ENCODE results near the gene NBEA.
"Not testable (repeated sequence)": the region's sequence is repeated elsewhere in the genome, so short reads cannot be mapped to it uniquely, and the experiment has no call there.

Gene NBEA

DNA sequence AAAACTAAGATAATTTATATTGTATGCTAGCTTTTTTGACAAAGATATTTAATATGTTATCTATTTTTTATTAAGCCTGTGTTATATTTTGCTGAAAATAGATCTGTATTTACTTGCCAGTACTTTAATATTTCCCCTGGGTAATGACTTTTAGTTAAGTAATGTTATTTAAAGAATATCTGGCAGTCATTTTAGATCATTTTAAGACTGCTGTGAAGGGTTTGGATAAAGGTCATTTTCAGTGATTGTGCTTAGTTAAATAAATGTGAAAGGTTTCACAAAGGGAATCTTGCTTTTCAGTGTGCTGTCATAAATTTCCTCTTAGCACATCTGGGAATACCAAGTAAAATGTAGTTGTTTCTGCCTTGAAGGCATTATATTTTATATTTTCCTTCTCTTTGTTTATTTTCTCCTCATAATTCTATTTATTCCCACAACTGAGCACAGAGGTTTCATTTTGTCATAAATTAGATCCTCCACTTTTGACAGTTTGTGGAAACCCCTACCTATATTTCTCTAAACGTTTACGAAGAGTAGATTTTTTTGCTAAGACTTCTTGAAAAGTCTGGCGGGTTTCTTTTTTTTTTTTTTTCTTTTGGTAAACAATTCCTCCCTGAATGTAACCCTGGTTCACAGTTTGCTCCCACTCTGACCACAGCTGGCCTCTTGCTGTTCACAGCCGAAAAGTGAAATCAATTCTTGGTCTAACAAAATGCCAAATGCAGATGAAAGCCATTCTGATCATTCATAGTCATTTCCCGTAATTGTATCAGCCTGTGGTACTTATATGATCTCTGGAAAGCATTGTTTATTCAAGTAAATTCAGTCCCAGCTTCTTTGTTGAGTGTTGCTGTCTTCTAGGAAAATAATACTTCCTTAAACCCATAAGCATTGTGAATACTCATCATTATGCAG, 446.6 kb downstream of the NBEA start:
- Mint-ChIP-seq H3K4me3 (no peak overlapping the region), H3K27ac (no peak overlapping the region), H3K36me3 (no peaks in the 10 kb centered on the region), H3K4me1 (no peaks in the 10 kb centered on the region), H3K9me3 (no peaks in the 10 kb centered on the region), H3K27me3 (no peaks in the 10 kb centered on the region)

DNA sequence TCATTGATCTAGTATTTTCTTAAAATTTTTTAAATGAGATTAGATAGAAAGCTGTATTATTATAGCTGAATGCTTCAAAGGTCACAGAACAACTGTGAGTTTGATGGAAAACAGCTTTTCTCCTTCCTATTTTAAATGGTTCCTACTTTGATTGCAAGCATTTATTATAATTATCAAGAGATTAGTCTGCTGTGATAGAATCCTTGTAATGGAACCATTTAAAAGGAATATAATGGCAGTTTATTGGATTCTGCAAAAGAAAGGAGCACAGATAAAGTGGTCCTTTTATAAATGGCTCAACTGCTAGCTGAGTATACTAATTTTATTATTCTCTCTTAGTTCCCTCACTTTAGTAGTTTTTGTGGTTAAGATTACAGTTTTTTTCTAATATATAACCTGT, 447.5 kb downstream of the NBEA start:
- no peaks in the 10 kb centered on the region for H3K36me3 Mint-ChIP-seq
- no peaks in the 10 kb centered on the region for H3K27me3 Mint-ChIP-seq
- no peaks in the 10 kb centered on the region for H3K9me3 Mint-ChIP-seq
- no peak overlapping the region for H3K27ac Mint-ChIP-seq
- no peak overlapping the region for H3K4me3 Mint-ChIP-seq
- H3K4me1 Mint-ChIP-seq, result no peaks in the 10 kb centered on the region

DNA sequence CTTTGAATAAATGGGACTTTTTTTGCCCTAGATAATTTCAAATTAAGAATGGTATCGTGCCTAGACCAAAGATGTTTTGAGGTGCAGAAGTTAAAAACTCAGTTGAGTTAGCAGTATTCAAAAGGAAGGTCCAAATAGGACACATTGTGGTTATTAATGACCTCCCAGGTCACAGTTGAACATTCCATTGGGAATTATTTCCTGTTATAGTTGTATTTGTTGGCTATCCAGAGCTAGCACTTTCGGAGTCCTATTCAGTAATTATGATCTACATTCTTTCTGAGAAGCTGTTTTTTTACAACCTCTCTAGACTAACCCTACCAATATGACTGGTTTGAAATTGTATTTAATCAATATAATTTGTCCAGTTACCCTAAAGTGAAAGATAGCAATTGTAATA, 450.7 kb downstream of the NBEA start:
- H3K4me1 Mint-ChIP-seq, result no peaks in the 10 kb centered on the region
- H3K27me3 Mint-ChIP-seq, result no peaks in the 10 kb centered on the region
- no peak overlapping the region for H3K27ac Mint-ChIP-seq
- no peak overlapping the region for H3K4me3 Mint-ChIP-seq
- H3K9me3 Mint-ChIP-seq, result no peaks in the 10 kb centered on the region
- no peaks in the 10 kb centered on the region for H3K36me3 Mint-ChIP-seq

DNA sequence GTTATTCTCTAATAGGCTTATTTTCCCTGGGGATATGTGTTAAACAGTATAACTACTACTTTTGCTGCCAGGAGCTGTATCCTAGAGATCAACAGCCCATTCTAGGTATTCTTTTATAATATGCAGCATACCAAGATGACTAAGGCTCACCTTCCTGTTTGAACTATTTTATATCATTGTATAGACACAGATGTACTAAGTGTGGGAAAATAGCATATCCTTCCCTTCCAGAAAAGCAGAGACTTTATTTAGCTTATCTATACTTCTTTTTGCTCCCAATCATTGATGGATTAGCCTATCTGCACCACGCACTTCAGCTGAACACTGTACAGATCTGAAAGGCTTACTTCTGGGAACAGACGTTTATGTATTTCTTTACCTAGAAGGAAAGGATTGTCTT, 451.8 kb downstream of the NBEA start:
- Mint-ChIP-seq H3K27me3 (no peaks in the 10 kb centered on the region), H3K27ac (no peak overlapping the region), H3K4me3 (no peak overlapping the region), H3K36me3 (no peaks in the 10 kb centered on the region), H3K4me1 (no peaks in the 10 kb centered on the region), H3K9me3 (no peaks in the 10 kb centered on the region)

DNA sequence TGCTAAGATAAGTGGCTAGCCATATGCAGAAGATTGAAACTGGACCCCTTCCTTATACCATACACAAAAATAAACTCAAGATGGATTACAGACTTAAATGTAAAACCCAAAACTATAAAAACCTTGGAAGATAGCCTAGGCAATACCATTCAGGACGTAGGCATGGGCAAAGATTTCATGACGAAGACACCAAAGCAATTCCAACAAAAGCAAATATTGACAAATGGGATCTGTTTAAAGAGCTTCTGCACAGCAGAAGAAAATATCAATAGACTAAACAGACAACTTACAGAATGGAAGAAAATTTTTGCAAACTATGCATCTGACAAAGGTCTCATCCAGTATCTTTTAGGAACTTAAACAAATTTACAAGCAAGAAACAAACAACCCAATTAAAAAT, 466.2 kb downstream of the NBEA start:
- H3K4me3 Mint-ChIP-seq, H3K27me3 Mint-ChIP-seq, H3K4me1 Mint-ChIP-seq, H3K36me3 Mint-ChIP-seq, H3K27ac Mint-ChIP-seq, H3K9me3 Mint-ChIP-seq: not testable (repeated sequence)

DNA sequence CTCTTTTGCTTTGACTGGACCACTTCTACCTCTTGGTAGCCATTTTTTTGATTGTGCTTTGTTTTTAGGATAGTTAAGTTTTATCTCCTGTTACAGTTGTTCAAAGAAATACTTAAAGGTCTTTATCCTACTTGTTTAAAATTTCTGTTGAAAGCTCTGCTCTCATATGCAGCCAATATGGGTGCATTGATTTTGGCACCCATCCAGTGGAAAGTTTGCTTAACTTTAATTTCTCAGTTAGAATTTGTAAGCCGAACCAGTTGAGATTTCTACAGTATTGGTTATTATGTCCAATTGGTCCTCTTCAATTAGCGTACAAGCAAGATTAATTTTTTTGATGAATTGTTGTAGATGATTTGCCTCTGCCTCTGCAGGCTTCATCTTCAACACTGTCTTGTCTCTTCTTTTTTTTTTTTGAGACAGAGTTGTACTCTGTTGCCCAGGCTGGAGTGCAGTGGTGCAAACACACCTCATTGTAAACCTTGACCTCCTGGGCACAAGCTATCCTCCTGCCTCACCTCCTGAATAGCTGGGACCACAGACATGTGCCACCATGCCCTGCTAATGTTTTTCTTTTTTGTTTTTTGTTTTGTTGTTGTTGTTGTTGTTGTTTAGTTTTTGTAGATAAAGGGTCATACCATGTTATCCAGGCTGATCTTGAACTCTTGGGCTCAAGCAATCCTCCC, 469.1 kb downstream of the NBEA start:
- no peaks in the 10 kb centered on the region for H3K27me3 Mint-ChIP-seq
- H3K4me3 Mint-ChIP-seq, result no peak overlapping the region
- H3K36me3 Mint-ChIP-seq, result no peaks in the 10 kb centered on the region
- no peaks in the 10 kb centered on the region for H3K4me1 Mint-ChIP-seq
- no peak overlapping the region for H3K27ac Mint-ChIP-seq
- H3K9me3 Mint-ChIP-seq, result no peaks in the 10 kb centered on the region

DNA sequence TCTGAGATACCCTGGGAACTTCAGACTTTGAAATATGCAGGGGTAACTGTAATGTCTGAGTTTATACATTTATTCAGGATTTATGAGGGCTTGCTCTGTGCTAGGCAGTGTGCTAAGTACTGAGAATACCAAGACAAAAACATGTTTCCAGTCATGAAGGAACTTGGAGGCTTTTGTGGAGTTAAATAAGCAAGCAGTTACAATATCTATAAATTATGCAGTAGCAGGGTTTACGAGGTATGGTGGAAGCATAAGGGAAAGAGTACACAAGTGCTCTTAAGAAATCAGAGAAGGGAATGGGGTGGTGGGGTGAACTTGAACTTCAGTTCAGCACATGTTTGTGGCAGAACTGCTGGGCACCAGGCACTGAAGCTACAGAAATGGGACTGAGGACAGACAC, 506.4 kb downstream of the NBEA start:
- Mint-ChIP-seq H3K36me3 (no peaks in the 10 kb centered on the region), H3K4me3 (no peak overlapping the region), H3K27ac (no peak overlapping the region), H3K27me3 (no peaks in the 10 kb centered on the region), H3K9me3 (no peaks in the 10 kb centered on the region), H3K4me1 (no peaks in the 10 kb centered on the region)

DNA sequence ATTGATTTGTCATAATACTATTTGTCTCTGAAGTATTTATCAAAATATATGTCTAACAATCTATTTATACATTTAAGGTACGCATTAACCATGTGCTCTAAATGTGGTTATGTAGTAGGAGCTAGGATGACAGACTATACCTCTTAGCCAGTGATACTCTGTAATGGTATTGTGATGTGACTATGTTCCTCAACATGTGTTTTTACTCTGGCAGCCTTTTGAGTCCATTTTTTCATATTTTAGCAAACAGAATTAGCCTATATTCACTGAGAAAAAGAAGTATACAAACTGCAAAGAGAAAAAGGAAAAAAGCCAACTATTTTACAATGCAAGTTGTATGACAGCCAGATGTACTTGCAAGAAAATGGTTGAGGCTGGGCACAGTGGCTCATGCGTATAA, 507.8 kb downstream of the NBEA start:
- H3K4me3 Mint-ChIP-seq, result no peak overlapping the region
- H3K9me3 Mint-ChIP-seq, result no peaks in the 10 kb centered on the region
- no peak overlapping the region for H3K27ac Mint-ChIP-seq
- H3K4me1 Mint-ChIP-seq, result no peaks in the 10 kb centered on the region
- H3K36me3 Mint-ChIP-seq, result no peaks in the 10 kb centered on the region
- H3K27me3 Mint-ChIP-seq, result no peaks in the 10 kb centered on the region

DNA sequence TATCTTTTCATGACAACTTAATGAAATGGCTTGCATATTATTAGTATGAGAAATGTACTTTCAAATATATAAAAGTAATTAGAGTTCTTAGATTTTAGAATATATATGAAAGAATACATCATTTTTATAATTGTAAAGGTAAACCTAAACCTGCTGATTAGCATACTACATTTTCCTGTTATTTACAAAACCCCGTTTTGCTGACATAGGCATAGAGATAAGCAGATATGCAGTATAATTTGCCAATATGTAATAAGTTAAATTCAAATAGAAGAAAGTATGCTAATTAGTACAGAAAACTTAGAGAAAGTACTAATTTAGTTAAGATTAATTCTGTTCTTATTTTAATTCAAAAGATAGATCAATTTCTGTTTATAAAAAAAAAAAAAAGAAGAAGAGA, 513.0 kb downstream of the NBEA start:
- Mint-ChIP-seq H3K4me3 (no peak overlapping the region), H3K27me3 (no peaks in the 10 kb centered on the region), H3K4me1 (no peaks in the 10 kb centered on the region), H3K9me3 (no peaks in the 10 kb centered on the region), H3K36me3 (peaks cover 2% of the 10 kb centered on the region), H3K27ac (no peak overlapping the region)

DNA sequence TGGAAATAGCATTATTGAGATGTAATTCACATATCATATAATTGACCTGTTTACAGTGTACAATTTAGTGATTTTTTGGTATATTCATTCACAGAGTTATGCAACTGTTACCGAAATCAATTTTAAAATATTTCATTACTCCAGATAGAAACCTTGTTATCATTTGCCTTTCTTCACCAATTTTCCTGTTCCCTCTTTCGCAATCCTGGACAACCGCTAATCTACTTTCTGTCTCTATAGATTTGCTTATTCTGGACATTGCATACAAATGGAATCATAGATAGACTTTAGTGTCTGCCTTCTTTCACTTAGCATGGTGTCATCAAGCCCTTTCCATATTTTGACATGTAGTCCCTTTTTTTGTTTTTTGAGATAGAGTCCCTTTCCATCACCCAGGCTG, 515.2 kb downstream of the NBEA start:
- Mint-ChIP-seq H3K36me3 (peaks cover 2% of the 10 kb centered on the region), H3K4me3 (no peak overlapping the region), H3K27ac (no peak overlapping the region)

DNA sequence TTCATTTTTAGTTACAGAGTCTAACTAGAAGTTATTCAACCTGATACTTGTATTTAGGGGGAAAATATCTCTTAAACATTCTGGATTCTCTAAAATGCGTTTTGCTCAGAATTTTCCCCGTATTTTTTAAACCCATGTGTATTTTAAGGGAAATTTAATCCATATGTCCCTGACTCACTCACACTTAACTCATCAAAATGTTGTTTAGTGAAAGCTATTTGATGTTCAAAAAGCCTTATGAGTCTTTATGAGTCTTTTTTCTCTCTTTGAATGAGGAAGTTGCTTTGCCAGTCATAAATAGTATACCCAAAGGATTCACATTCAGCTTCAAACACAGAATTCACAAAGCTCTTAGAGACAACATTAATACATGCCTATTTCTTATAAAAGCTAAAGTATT, 518.0 kb downstream of the NBEA start:
- Mint-ChIP-seq H3K4me3 (no peak overlapping the region), H3K27me3 (peaks cover 8% of the 10 kb centered on the region), H3K27ac (no peak overlapping the region), H3K9me3 (no peaks in the 10 kb centered on the region), H3K36me3 (peaks cover 2% of the 10 kb centered on the region), H3K4me1 (no peaks in the 10 kb centered on the region)

More for the DNA sequence above, 515.2 kb downstream of the NBEA start:
- Mint-ChIP-seq H3K9me3 (no peaks in the 10 kb centered on the region), H3K27me3 (no peaks in the 10 kb centered on the region), H3K4me1 (no peaks in the 10 kb centered on the region)

DNA sequence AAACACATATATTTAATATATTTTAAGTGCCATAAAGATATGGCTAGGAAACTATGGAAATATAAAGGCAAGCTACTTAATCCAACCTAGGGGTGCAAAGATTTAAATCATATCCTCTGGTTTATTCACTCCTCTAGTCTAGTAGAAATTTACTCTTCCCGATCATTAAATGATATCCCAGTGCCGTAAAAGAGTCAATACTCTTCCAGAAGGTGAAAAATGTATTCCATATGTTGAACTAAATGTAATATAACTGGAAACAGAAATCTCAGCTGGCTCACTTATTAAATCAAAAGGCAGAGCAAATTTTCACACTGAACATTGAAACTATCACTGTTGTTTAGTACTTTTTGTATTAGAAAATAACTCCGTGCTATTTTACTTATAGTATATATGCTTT, 523.3 kb downstream of the NBEA start:
- no peak overlapping the region for H3K4me3 Mint-ChIP-seq
- H3K4me1 Mint-ChIP-seq, result peaks cover 1% of the 10 kb centered on the region
- H3K9me3 Mint-ChIP-seq, result peaks cover 6% of the 10 kb centered on the region
- peaks cover 26% of the 10 kb centered on the region for H3K27me3 Mint-ChIP-seq
- peaks cover 2% of the 10 kb centered on the region for H3K36me3 Mint-ChIP-seq
- H3K27ac Mint-ChIP-seq, result no peak overlapping the region

DNA sequence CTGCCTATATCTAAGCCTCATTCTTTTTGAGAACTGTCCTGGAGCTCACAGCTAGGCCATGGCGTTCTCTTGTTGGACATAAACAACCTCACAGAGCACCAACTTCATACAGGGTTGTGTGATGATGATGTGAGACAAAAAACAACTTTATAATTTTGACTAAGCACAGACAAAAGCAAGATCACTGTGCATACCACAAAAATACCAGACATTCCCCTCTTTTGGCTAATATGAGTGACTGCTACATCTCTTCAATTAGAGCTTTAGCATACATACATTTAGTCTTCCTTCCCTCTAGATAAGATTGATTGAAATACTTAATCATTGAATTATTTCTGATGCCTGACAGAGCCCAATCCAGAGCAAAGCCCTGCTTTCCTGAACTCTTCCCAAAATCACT, 526.1 kb downstream of the NBEA start:
- Mint-ChIP-seq H3K4me3 (no peak overlapping the region), H3K9me3 (peaks cover 7% of the 10 kb centered on the region), H3K4me1 (peaks cover 3% of the 10 kb centered on the region), H3K27ac (no peak overlapping the region), H3K27me3 (peaks cover 36% of the 10 kb centered on the region), H3K36me3 (peaks cover 3% of the 10 kb centered on the region)

DNA sequence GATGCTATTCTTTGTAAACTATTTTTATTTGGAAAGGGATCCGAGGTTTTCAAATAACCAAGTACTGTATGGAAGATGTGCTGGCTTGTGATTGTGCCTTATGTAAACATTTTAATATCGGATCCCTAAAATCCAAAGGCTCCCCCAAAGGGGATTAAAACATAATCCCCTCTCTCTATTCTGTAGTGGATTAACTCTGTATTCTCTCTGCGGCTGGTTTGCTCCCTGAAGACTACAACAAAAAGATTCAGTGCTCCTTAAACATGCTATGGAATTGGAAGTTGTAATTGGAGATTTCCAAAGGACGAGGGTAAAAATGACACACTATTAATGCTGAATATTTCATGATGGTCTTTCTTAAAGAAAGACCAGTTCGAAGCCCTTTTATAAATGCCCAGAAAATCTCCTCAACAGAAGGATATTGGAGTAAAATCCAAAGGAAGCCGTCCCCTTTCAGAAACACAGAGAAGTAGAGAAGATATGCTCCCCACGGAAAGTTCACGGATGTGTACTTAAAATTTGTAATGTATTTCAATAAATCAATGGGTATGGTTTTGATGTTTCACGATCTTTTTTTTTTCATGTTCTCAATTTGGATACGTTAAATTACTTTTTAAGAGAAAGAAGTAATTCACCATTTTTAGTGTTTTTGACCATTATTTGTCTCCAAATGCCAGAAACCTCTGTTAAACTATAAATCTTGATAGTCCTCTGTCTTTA, 527.9 kb downstream of the NBEA start:
- Mint-ChIP-seq H3K4me1 (peaks cover 3% of the 10 kb centered on the region), H3K9me3 (peaks cover 7% of the 10 kb centered on the region), H3K27me3 (peaks cover 40% of the 10 kb centered on the region), H3K27ac (no peak overlapping the region), H3K36me3 (peaks cover 3% of the 10 kb centered on the region), H3K4me3 (no peak overlapping the region)

DNA sequence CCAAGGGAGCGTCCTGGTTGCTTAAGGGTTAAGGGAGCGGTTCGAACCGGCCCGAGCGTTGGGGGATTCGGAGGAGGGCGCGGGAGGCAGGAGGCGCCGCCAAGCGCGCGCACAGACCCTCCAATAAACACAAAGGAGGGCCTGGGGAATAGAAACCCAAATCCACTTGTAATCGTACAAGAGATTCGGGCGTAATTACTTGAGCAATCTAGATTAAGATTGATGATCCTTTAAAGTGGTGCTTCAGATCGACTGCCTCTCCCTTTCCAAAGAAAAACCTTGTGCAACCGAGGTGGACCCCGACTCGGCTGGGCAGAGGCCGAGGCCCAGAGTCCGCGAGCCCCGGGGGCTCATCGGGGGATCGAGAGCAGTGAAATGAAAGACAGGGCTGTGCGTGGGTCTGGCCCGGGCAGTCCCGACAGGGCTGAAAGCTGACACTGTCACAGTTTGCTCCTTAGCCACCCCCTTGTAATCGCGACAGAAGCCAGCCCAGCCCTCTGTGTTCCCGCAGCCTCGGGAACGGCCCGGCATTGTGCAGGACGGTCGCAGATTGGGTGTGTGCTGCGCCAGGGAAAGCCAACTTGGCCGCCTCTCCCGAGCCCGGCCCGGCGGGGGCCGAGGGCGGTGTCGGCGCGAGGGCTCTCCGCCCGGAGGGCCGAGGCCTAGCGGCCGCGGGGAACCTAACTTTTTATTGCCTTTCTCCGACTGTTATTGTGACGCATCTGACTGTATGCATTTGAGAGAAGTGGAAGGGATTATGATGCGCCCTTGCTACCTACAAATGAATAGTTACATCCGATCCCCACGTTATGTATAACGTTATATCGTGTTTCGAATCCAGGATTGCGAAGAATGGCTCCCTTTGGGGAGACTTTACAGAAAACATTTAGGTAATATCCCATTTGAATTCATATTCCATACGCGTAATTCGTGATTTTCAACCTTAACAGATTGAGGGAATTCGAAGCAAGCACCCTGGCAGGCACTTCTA, 528.9 kb downstream of the NBEA start:
- peaks cover 3% of the 10 kb centered on the region for H3K36me3 Mint-ChIP-seq
- H3K27me3 Mint-ChIP-seq, result peaks cover 47% of the 10 kb centered on the region
- H3K4me3 Mint-ChIP-seq, result peak overlapping the region; percentile 53
- H3K27ac Mint-ChIP-seq, result no peak overlapping the region
- peaks cover 7% of the 10 kb centered on the region for H3K9me3 Mint-ChIP-seq
- H3K4me1 Mint-ChIP-seq, result peaks cover 9% of the 10 kb centered on the region

Measured in activated naive CD4-positive, alpha-beta T cell treated with anti-CD3 and anti-CD28 coated beads, Interleukin-2, amount 50 U/mL, for 24 hours (primary cell).